Hippocampal formation (tissue), 2 donors: Measurements from ENCODE around the gene MYO10.
"Not testable (repeated sequence)": the region's sequence is repeated elsewhere in the genome, so short reads cannot be mapped to it uniquely, and the experiment has no call there.

Source experiments
- DNase-seq, 2 donors: peaks; one replicate each; lab custom pipeline; 2025; lab: John Stamatoyannopoulos, UW

The MYO10 gene

GRCh38 chr5:16740811-16741392, 195.2 kb downstream of the MYO10 start:
- peak in 1 of 2 donors; percentile 40 for DNase-seq

DNA sequence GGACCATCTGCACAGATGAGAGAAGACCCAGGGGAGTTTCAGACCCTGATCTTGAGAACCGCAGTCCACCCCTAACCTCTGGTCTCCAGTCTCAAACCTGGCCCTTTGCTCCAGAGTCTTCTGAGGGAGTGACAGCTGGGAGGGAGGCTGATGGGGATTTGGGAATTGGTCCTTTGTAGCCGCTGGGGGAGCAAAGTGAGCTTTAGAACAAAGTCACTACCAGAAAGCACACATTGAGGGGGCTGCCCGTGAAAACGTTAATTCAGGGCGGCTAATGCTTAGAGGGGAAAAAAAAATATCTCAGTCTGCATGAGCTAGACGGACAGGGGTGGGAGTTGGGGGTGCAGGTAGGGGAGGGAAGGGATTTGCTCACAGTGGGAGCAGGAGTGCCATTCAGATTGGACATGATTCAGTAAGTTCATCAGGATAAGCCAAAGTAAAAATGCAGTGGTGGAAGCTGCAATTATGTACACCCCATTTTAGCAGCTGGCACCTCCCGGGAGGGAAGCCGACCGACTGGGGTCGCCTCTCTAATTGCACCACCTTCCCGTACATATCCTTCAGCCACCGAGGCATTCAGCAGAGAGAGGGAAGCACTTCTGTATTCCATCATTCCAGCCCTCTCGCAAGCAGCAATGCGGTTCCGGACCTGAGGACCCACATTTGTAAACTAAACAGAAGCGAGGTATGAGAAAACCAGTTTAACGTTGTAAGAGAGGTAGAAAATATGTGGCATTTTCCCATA, 195.8 kb downstream of the MYO10 start:
- no peak for DNase-seq

DNA sequence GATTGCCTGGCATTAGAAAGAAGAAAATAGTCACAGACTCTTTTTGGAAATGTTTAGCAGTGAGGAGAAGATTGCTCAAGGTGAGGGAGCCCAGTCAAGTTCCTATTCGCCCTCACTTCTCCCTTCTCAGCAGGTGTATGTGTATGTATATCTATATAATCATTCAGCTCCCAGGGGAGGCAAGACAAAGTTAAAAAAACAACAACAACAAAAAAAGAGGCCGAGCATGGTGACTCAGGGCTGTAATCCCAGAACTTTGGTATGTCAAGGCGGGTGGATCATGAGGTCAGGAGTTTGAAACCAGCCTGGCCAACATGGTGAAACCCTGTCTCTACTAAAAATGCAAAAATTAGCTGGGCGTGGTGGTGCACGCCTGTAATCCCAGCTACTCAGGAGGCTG, 197.7 kb downstream of the MYO10 start:
- not testable (repeated sequence) for DNase-seq

DNA sequence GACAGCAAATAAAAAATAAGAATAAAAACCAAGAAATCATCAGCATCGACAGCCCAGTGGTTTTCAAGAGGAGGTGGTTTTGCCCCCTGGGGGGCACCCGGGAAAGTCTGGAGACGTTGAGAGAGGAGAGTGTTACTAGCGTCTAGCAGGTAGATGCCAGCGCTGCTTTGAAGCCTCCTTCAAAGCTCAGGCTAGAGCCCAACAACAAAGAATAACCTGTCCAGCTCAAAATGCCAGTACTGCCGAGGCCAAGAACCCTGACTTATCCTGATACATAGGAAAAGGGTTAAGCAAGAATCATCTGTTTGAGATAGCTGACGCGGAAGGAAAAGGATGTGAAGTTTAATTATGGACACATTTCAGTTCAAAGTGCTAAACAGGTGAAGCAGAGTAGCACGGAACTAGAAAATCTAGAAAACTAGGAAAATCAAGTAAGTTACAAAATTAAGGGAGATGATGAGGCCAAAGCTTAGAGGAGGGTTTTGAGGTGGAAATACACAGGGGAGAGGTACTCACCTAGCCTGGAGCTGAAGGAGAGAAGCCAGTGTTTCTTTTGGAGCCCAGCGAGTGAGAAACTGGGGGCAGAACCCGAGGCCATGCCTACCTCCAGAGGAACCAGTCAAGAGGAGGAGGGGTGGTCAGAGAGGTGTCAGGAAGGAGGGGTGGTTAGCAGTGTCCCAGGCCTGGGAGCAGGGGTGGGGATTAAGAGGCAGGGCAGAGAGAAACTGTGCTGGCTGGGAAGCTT, 198.3 kb downstream of the MYO10 start:
- no peak for DNase-seq

DNA sequence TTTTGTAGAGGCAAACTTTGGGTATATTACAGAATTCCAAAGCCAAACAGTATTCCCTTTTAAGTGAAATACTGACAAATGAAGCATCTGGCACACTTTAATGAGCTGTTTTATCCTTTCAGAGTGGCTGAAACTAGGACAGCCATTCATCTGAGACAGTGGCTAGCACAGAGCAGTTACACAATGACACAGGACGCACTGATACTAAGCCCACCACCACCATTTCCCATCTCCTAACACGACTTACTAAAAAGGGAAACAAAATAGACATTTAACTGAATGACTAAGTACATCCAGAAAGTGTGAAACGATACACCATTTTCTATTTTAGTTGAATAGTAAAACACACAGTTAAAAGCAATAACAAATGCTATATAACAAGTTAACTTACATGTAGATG, 198.9 kb downstream of the MYO10 start:
- peak in 1 of 2 donors; percentile 27 for DNase-seq

DNA sequence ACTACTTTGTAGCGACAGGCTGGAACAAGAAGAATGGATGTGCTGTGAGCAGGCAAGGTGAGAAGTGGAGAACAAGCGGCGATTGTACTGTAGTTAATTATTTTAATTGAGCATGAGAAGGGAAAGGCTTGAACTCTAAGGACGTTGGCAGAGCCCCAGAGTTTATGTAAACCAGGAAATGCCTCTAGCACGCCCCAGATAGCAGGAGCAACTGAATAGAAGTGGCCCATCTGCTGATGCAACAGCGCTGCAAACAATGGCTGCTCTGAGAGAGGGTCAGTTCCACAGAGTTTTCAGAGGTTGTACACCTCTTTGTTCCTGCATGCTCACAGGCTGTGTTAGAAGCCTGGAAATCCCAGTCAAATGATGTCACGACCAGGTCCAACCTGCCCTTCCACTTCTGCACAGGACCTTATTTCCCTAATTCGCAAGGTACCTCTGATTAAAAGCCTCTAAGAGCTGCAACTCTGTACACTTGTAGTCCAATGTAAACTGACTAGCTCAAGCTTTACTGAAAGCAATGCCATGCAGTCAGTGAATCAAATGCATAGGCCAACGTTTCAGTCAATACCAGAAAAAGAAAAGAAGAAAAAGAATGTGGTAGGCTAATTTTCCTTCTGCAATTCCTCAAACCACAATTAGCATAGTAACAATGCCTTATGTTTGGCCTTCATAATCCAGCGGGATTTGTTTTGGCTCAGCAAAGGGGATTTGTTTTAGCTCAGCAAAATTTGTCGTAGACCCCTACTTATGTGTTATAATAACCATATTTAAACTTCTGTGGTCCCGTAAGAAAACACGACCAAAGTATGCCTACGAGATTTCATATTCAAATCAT, 199.7 kb downstream of the MYO10 start:
- no peak for DNase-seq

GRCh38 chr5:16735101-16736060, 200.7 kb downstream of the MYO10 start:
- no peak for DNase-seq

GRCh38 chr5:16733331-16734006, 202.6 kb downstream of the MYO10 start:
- peak; percentile 45 to 60 for DNase-seq

DNA sequence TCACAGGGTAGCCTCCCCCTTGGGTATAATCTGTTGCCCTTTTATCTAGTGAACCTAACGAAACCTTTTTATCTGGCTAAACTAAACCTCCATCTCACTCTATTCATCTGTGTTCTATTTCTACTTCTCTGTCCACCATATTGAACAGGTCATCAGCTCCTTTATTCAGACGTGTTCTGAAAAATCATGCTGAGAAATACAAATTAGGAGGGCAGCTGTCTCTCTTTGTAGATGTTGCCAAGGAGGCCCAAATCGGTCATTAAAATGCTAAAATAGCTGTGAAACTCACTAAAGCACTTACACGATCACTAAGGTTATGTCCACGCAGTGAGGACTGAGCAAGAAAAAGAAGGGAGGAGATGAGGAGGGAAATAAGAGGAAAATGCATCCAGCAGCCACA, 203.7 kb downstream of the MYO10 start:
- DNase-seq = no peak

GRCh38 chr5:16727755-16728325, 208.2 kb downstream of the MYO10 start:
- DNase-seq = peak; percentile 26 to 66

GRCh38 chr5:16726538-16726946, 209.5 kb downstream of the MYO10 start:
- no peak for DNase-seq

GRCh38 chr5:16725575-16725974, 210.5 kb downstream of the MYO10 start:
- DNase-seq = no peak

- DNase-seq = no peak
Observed at GRCh38 chr5:16723821-16724220, 212.3 kb downstream of the MYO10 start.

DNA sequence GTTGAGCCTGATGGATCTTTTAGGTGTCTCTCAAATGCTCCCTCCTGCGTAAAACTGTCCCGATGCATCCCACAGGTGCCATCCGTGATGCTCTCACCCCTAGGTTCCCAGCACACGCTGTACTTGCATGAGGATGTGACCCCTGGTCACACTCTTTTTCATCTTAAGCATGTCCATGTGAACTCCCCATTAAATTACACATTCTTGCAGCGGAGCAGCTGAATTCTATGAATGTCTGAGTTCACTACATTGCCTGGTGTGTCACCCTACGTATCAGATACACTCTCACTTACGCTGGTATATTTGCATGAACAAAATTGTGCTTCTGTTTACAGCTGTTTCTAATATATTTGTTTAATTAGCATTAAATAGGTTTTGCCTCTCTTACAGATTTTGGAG, 214.0 kb downstream of the MYO10 start:
- no peak for DNase-seq

DNA sequence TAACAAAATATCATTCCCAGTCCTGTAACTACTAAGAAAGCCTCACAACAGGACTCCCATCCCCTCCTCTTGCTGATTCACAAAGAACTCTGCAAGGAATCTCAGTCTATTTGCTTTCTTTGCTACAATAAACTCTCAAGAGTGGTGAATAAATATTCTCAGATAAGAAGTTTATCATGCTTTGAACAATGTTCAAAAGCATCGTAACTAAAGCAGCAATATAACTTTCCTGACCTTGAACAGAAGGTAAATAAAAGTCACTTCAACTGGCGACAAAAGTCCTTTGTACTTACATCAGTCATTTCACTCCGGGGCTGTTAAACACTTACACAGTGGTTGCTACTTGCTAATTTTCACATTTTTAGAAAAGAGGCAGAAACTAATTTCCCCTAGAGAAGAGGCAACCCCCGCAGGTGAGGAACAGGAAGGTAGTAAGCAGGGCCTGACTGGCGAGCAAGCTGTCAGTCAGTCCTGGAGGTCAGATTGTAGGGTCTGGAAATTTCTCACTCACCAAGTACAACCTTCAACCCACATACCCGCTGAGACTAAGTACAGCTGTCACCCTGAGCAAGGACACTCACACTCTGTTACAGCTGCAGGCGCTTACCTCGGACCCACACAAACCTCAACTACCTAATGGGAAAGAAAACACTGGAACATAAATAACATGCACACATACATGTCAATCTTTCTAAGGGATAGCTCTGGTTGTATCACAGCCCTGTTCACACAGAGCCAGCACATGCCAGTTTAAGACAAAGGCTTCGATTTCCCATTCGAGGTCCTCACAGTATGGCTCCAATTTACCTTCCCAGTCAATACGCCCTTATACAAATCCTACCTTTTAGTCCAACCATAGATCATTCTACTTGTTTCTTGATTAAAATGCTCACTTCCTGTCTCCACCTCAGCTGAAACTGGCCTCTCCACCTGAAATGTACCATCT, 214.7 kb downstream of the MYO10 start:
- no peak for DNase-seq

GRCh38 chr5:16718036-16718435, 218.1 kb downstream of the MYO10 start:
- DNase-seq = not testable (repeated sequence)

DNA sequence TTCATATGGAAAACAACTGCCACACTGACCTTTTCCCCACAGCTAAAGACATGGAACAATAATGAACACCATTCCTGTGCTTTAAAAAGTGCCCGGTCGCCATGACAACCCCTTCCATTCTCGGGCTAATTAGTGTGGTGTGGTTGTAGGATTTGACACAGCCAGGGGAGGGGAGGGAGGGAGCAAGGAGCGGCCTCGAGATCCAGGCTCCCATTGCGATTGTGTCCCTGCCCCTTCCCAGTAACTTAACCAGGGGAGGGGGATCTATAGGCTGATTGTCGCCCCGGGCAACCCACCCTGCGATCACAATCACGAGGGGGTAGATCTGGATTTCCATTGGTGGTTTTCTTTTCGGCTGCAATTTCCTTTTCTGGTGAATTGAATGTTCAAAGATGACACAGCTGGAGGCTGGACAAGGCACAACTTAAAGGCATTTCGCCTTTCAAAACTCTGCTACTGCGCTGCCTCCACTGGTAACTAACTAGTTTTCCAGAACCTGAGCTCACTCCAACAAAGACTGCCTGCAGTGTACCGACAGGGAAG, 222.6 kb downstream of the MYO10 start:
- peak; percentile 55 to 68 for DNase-seq

DNA sequence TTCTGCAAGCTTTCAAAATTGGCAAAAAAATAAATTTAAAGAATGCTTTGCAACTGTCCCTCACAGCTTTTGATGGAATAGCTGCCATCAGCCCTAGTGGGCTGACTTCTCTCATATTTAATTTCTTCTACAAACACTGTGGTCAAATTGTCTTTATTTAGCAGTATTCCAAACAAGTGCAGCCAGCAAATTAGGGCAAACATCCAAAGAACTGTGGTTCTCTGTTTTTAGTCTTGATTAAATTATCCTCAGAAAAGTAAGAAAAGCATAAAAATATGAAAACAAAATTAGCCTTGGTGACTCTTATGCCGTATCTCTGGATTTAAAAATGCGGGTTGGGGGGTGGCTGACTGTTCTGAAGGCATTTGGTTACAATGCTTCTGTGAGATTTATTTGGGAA, 223.5 kb downstream of the MYO10 start:
- DNase-seq = peak in 1 of 2 donors; percentile 69
